Aorta (tissue), 5 donors: Measurements from ENCODE around the gene RAVER2. TPM values are rescaled to one million over a fixed set of nuclear protein-coding genes. Genes with fewer than 3 reads are reported as not detected.
A peak's percentile ranks its signal among the peaks of the same experiment; 100 is the strongest.
"Not testable (repeated sequence)": the region's sequence is repeated elsewhere in the genome, so short reads cannot be mapped to it uniquely, and the experiment has no call there.

Source experiments
- ATAC-seq: fragments of 200-7000 bp; cut with Tn5 transposase; one replicate; pipeline ENCODE4 v1.9.1; 2022; ENCODE audit warnings: moderate library complexity; ENCODE audit not compliant: low FRiP score
- DNase-seq, 2 donors: peaks; one replicate each; pipeline ENCODE4 v3.0.0-alpha.2; 2020
- H3K27ac ChIP-seq, 2 donors: one replicate each; pipeline ENCODE4 v1.5.1; 2013; ENCODE audit warnings: low read length in 2 of 2, mild to moderate bottlenecking in 2 of 2, moderate library complexity in 2 of 2, control low read depth in 1 of 2, inconsistent platforms in 1 of 2, low read depth in 1 of 2
- H3K27me3 ChIP-seq, 2 donors: one replicate each; pipeline ENCODE4 v1.6.1; 2013; ENCODE audit warnings: control low read depth in 1 of 2, low read length in 1 of 2, mild to moderate bottlenecking in 1 of 2, moderate library complexity in 1 of 2; ENCODE audit not compliant: insufficient read depth in 2 of 2, control insufficient read depth in 1 of 2
- H3K36me3 ChIP-seq, 2 donors: one replicate each; pipeline ENCODE4 v1.6.1; 2013; ENCODE audit warnings: control low read depth in 1 of 2, low read length in 1 of 2, mild to moderate bottlenecking in 1 of 2; ENCODE audit not compliant: insufficient read depth in 2 of 2, control insufficient read depth in 1 of 2
- H3K4me1 ChIP-seq, 2 donors: one replicate each; pipeline ENCODE4 v1.6.1; 2013; ENCODE audit warnings: low read length in 2 of 2, control low read depth in 1 of 2, mild to moderate bottlenecking in 1 of 2, moderate library complexity in 1 of 2; ENCODE audit not compliant: insufficient read depth in 2 of 2, control insufficient read depth in 1 of 2
- H3K4me3 ChIP-seq, 2 donors: one replicate each; pipeline ENCODE4 v1.5.1; 2013; ENCODE audit warnings: low read length in 2 of 2, control low read depth in 1 of 2, mild to moderate bottlenecking in 1 of 2
- H3K9me3 ChIP-seq: one replicate; pipeline ENCODE4 v1.6.1; 2013; ENCODE audit warnings: mild to moderate bottlenecking, low read length; ENCODE audit not compliant: control insufficient read depth
- WGBS, 2 donors: extraction: QIAGEN DNeasy Blood & Tissue Kit; methylation state at CpG; one replicate each; pipeline ENCODE4 v1.1.7; 2013; 5-methylcytosine and 5-hydroxymethylcytosine counted together
- intact Hi-C, 2 donors: fragments of 100-400 bp; cut with DNase I; formaldehyde crosslinking; loops; one replicate each; pipeline versions ENCODE4 v1.14.2 to v1.15.0; 2022
- polyA plus RNA-seq, 2 donors: library from polyadenylated mRNA; stranded (reverse); fragments of 200-250 nt; gene quantifications; one replicate each; pipeline ENCODE4 v1.2.3, GENCODE V29; 2013
- total RNA-seq, 2 donors: library from RNA; stranded (reverse); fragmentation: NEBNext Ultra II Directional; extraction: Animal tissue kit (Norgen Biotek cat#: 25700); gene quantifications; one replicate each; pipeline ENCODE4 v1.2.1, GENCODE V29; 2021
- donor health status: healthy with polysubstance abuse.
- donor health status: Bipolar disorder and iron deficiency.
- donor health status: DM: no; HTN: no; CAD: no.
- donor health status: DM: no; HTN: no; CAD: no.
- donor health status: DM: yes; HTN: yes; CAD: no.

RAVER2 gene
- total and polyA plus RNA-seq, 4 donors: 8.1 to 22.5 (median 17.5) TPM

- Histone ChIP-seq H3K9me3 (no peaks in the 10 kb centered on the region), H3K4me3 (no peak overlapping the region), H3K27me3 (no peaks in the 10 kb centered on the region), H3K36me3 (no peaks in the 10 kb centered on the region), H3K4me1 (no peaks in the 10 kb centered on the region), H3K27ac (no peak overlapping the region)
- DNase-seq (no peak), ATAC-seq (no peak)
- 96 to 97% methylated on average over 6 of the region's 6 CpGs for WGBS, 2 donors
- intact Hi-C loops: no loop called here
Observed at GRCh38 chr1:64811131-64811530, 66.3 kb downstream of the RAVER2 start.

DNA sequence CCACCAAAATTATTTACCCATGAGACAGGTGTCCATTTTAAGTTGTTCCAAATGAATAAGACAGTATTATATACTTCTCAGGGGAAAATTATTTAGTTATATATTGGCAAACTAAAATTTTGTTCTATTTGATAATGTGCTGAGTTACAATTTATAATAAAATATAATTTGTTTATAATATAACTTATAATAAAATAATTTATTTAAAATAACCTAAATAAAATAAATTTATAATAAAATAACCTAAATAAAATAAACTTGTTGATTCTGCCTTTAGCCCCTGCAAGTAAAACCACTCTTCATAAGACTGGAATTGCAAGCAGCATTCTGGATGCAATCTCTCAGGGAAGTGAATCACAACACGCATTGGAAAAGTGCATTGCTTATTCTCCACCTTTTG is 69.6 kb downstream of the RAVER2 start:
- Histone ChIP-seq H3K36me3 (no peaks in the 10 kb centered on the region), H3K9me3 (no peaks in the 10 kb centered on the region), H3K4me1 (no peaks in the 10 kb centered on the region), H3K4me3 (no peak overlapping the region), H3K27ac (no peak overlapping the region), H3K27me3 (no peaks in the 10 kb centered on the region)
- intact Hi-C loops: no loop called here
- no peak for DNase-seq
- WGBS, 2 donors: 95 to 97% methylated on average over 1 of the region's 1 CpG
- no peak for ATAC-seq

DNA sequence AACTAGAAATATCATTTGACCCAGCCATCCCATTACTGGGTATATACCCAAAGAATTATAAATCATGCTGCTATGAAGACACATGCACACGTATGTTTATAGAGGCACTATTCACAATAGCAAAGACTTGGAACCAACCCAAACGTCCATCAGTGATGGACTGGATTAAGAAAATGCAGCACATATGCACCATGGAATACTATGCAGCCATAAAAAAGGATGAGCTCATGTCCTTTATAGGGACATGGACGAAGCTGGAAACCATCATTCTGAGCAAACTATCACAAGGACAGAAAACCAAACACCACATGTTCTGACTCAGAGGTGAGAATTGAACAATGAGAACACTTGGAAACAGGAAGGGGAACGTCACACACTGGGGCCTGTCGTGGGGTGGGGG is 72.5 kb downstream of the RAVER2 start:
- H3K9me3 ChIP-seq, H3K4me3 ChIP-seq, H3K36me3 ChIP-seq, intact Hi-C loops, H3K4me1 ChIP-seq, H3K27me3 ChIP-seq, ATAC-seq, H3K27ac ChIP-seq, DNase-seq: not testable (repeated sequence)
- WGBS, 2 donors: 92 to 93% methylated on average over 5 of the region's 5 CpGs

DNA sequence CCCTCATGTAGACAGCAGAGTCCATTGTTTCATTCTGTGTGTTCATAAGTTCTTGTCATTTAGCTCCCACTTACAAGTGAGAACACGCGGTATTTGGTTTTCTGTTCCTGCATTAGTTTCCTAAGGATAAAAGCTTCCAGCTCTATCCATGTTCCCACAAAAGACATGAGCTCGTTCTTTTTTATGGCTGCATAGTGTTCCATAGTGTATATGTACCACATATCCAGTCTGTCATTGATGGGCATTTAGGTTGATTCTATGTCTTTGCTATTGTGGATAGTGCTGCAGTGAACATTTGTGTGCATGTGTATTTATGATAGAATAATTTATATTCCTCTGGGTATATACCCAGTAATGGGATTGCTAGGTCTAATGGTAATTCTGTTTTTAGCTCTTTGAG is 75.7 kb downstream of the RAVER2 start:
- H3K27ac ChIP-seq, H3K9me3 ChIP-seq, ATAC-seq, H3K36me3 ChIP-seq, H3K4me3 ChIP-seq, H3K4me1 ChIP-seq, H3K27me3 ChIP-seq, DNase-seq: not testable (repeated sequence)
- 96 to 99% methylated on average over 3 of the region's 3 CpGs for WGBS, 2 donors
- intact Hi-C loops: loop anchor here (5.0 to 10.0 kb wide), 3 partner anchors 76 to 553 kb away; partner anchors contain the start of gene RAVER2 (in 1 of the 2)

DNA sequence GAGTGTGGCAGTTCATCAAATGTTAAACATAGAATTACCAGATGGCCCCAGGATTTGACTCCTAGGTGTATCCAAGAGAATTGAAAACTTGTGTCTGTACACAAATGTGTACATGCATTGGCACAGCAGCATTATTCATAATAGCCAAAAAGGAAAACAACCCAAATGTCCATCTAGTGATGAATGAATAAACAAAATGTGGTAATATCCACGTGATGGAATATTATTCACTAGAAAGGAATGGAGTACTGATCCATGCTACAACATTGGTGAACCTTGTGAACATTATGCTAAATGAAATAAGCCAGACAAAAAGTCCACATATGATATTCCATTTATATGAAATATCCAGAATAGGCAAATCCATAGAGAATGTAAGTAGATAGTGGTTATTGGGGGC is 77.7 kb downstream of the RAVER2 start:
- intact Hi-C loops: loop anchor here (5.0 to 10.0 kb wide), 3 partner anchors 78 to 555 kb away; partner anchors contain the start of gene RAVER2 (in 1 of the 2)
- no peaks in the 10 kb centered on the region for H3K4me1 ChIP-seq
- H3K36me3 ChIP-seq: peaks cover 0 to 5% of the 10 kb centered on the region in 2 donors
- WGBS, 2 donors: 6 to 9% methylated on average over 1 of the region's 1 CpG
- H3K4me3 ChIP-seq: no peak overlapping the region
- ATAC-seq: no peak
- no peak for DNase-seq
- no peaks in the 10 kb centered on the region for H3K9me3 ChIP-seq
- H3K27ac ChIP-seq: peak overlapping the region in 1 of 2 donors; percentile 36
- no peaks in the 10 kb centered on the region for H3K27me3 ChIP-seq

DNA sequence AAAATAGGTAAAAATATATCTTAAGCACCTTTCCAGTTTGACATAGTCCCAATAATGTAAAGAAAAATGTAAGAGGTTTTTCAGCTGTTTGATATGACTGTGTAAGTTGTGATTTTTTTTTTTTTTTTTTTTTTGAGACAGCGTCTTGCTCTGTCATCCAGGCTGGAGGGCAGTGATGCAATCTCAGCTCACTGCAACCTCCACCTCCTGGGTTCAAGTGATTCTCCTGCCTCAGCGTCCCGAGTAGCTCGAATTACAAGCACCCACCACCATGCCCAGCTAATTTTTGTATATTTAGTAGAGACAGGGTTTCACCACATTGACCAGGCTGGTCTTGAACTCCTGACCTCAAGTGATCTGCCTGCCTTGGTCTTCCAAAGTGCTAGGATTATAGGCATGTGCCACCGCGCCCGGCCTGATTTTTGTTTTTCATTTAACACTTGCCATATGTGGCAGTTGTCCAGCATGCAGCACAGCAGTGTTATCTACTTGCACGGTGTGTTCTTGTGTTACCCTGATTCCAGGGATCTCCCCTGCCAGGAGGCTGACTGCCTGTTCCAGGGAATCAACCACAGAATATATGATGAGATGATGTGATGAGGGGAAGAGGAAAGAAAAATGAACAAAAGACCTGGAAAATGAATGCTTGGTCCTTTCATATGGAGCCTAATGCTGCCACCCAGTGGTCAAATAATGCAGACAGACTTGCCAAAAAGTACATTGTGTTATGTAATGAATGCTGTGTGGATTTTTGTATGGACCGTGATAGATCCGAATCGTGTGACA is 79.0 kb downstream of the RAVER2 start:
- Histone ChIP-seq H3K36me3 (peaks cover 0 to 5% of the 10 kb centered on the region in 2 donors), H3K9me3 (no peaks in the 10 kb centered on the region), H3K4me1 (no peaks in the 10 kb centered on the region), H3K4me3 (no peak overlapping the region), H3K27ac (no peak overlapping the region), H3K27me3 (no peaks in the 10 kb centered on the region)
- WGBS, 2 donors: 33 to 34% methylated on average over 11 of the region's 11 CpGs
- intact Hi-C loops: loop anchor here (2.0 to 10.0 kb wide), 4 partner anchors 79 to 557 kb away; partner anchors contain the start of gene RAVER2 (in 1 of the 2)
- DNase-seq (peak in 1 of 2 donors; percentile 75), ATAC-seq (peak; percentile 86)

- Histone ChIP-seq H3K9me3 (no peaks in the 10 kb centered on the region), H3K36me3 (peaks cover 2 to 3% of the 10 kb centered on the region in 2 donors), H3K4me3 (no peak overlapping the region), H3K4me1 (no peaks in the 10 kb centered on the region), H3K27ac (no peak overlapping the region), H3K27me3 (no peaks in the 10 kb centered on the region)
- no peak for DNase-seq
- intact Hi-C loops: loop anchor here (5.0 to 10.0 kb wide), 2 partner anchors 80 to 82 kb away; partner anchors contain the start of gene RAVER2 (in 2 of the 2)
- ATAC-seq: no peak
- 87 to 88% methylated on average over 5 of the region's 5 CpGs for WGBS, 2 donors
Observed at GRCh38 chr1:64826991-64827390, 82.1 kb downstream of the RAVER2 start.

DNA sequence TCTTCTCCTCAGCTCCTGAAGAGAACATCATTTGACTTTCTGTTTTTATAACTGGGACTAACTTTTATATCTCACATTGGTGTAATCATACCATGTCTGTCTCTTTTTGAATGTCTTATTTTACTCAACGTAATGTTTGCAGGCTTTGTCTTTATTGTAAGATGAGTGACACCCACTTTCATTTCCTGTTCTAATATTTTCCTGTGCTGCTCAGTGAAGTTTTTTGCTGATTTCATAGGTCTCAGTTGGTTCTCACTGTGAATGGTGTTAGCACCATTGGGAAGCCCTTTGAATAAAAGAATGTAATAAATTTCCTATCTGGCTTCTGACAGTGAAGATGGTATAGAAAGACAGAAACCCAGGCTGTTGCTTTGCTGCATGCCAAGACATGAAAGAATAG is 84.0 kb downstream of the RAVER2 start:
- intact Hi-C loops: loop anchor here (5.0 to 10.0 kb wide), 2 partner anchors 82 to 84 kb away; partner anchors contain the start of gene RAVER2 (in 2 of the 2)
- H3K27me3 ChIP-seq: no peaks in the 10 kb centered on the region

More for the DNA sequence above, 84.0 kb downstream of the RAVER2 start:
- Histone ChIP-seq H3K27ac (no peak overlapping the region), H3K4me3 (no peak overlapping the region), H3K36me3 (peaks cover 2 to 8% of the 10 kb centered on the region in 2 donors), H3K9me3 (no peaks in the 10 kb centered on the region), H3K4me1 (no peaks in the 10 kb centered on the region)
- ATAC-seq: no peak
- WGBS, 2 donors: 30 to 46% methylated on average over 1 of the region's 1 CpG
- DNase-seq: no peak
